H1 (cell line): ENCODE measurements around the gene FASTKD3.

ENCODE experiments used
- ASH2L ChIP-seq: fragments of 200-600, 300-600 bp; sonication (generic); IDR thresholded peaks from one replicate; pipeline ENCODE4 v1.7.1; 2017; ENCODE audit warnings: low read length
- CBX5 ChIP-seq: fragments of 300-800, 300-1000 bp; sonication (generic); IDR thresholded peaks from 2 replicates; pipeline ENCODE4 v1.7.1; 2016; ENCODE audit warnings: antibody characterized with exemption, low read length, low read depth
- CTCF ChIP-seq, 3 experiments: IDR thresholded peaks; 1 replicate in 2 of 3; 2 replicates in 1 of 3; pipeline versions ENCODE4 v1.5.1 to v1.6.1; 2011; ENCODE audit warnings: low read length in 3 of 3, mild to moderate bottlenecking in 3 of 3, inconsistent platforms in 2 of 3, low read depth in 1 of 3, moderate library complexity in 1 of 3; ENCODE audit not compliant: insufficient read depth in 1 of 3; ENCODE audit errors: control extremely low read depth in 1 of 3
- EGR1 ChIP-seq: IDR thresholded peaks from 2 replicates; pipeline ENCODE4 v1.6.1; 2011; ENCODE audit warnings: low read depth, low read length, borderline replicate concordance
- POLR2AphosphoS5 ChIP-seq: IDR thresholded peaks from 2 replicates; pipeline ENCODE4 v1.6.1; 2011; ENCODE audit warnings: low read depth, low read length
- RAD21 ChIP-seq, 2 experiments: IDR thresholded peaks in 1 of 2; conservative IDR thresholded peaks in 1 of 2; 2 replicates each; pipeline ENCODE4 v1.6.1; 2011; ENCODE audit warnings: low read depth in 2 of 2, low read length in 2 of 2, improper control_type of control experiment in 1 of 2, inconsistent platforms in 1 of 2, mild to moderate bottlenecking in 1 of 2, moderate library complexity in 1 of 2
- RNF2 ChIP-seq: fragments of 200-900, 300-1000 bp; sonication (generic); IDR thresholded peaks from 2 replicates; pipeline ENCODE4 v1.7.1; 2016; ENCODE audit warnings: borderline replicate concordance, low read depth, mild to moderate bottlenecking, antibody characterized with exemption, low read length; ENCODE audit not compliant: poor library complexity, severe bottlenecking; ENCODE audit errors: missing control alignments
- TAF1 ChIP-seq: IDR thresholded peaks from 2 replicates; pipeline ENCODE4 v1.6.1; 2011; ENCODE audit warnings: mild to moderate bottlenecking, low read depth, low read length
- TF ChIP-seq, protein P1 (sequence below): IDR thresholded peaks from 2 replicates; pipeline ENCODE4 v1.6.1; 2012; ENCODE audit warnings: low read length, inconsistent platforms
- TF ChIP-seq, protein P2 (sequence below): IDR thresholded peaks from 2 replicates; pipeline ENCODE4 v1.6.1; 2011; ENCODE audit warnings: low read length, improper control_type of control experiment

DNA sequence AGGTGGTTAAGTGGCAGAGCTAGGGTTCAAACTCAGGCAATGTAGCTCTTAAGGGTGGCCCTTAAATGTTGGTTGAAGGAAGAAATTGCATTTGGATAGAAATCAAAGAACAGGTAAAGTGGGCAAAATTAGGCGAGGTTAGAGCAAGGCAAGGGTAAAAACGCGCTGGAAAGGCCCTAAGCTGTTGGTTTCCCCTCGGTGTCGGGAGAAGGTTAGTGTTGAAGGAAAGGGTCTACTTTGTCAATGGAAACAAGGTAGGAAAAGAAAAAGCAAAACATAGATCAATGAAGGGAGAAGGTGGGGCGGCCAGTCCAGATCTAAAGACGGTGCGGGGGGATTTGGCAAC lies 431 bp downstream of the FASTKD3 start:
- TF ChIP-seq, protein P1, sequence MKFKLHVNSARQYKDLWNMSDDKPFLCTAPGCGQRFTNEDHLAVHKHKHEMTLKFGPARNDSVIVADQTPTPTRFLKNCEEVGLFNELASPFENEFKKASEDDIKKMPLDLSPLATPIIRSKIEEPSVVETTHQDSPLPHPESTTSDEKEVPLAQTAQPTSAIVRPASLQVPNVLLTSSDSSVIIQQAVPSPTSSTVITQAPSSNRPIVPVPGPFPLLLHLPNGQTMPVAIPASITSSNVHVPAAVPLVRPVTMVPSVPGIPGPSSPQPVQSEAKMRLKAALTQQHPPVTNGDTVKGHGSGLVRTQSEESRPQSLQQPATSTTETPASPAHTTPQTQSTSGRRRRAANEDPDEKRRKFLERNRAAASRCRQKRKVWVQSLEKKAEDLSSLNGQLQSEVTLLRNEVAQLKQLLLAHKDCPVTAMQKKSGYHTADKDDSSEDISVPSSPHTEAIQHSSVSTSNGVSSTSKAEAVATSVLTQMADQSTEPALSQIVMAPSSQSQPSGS = no peak
- no peak for TF ChIP-seq RNF2
- TF ChIP-seq CTCF (IDR thresholded peaks at IDR 0.05; ENCODE audit: control extremely low read depth in 1 of 3, insufficient read depth in 1 of 3, low read depth in 1 of 3, low read length in 3 of 3) = no peak
- no peak for TF ChIP-seq TAF1
- no peak for TF ChIP-seq RAD21 (IDR thresholded peaks at IDR 0.05 in 1 of 2, conservative IDR thresholded peaks at IDR 0.05 in 1 of 2; ENCODE audit: low read depth in 2 of 2, low read length in 2 of 2)
- TF ChIP-seq CBX5 = no peak
- TF ChIP-seq POLR2AphosphoS5 = no peak
- TF ChIP-seq ASH2L = no peak
- TF ChIP-seq, protein P2, sequence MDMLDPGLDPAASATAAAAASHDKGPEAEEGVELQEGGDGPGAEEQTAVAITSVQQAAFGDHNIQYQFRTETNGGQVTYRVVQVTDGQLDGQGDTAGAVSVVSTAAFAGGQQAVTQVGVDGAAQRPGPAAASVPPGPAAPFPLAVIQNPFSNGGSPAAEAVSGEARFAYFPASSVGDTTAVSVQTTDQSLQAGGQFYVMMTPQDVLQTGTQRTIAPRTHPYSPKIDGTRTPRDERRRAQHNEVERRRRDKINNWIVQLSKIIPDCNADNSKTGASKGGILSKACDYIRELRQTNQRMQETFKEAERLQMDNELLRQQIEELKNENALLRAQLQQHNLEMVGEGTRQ = no peak
- TF ChIP-seq EGR1 = no peak
